Dermis microvascular lymphatic vessel endothelial cell (primary cell): ENCODE measurements around the gene SLC11A1. TPM values are rescaled to one million over a fixed set of nuclear protein-coding genes. Genes with fewer than 3 reads are reported as not detected.

ENCODE experiments used
- DNase-seq, 2 donors: peaks; one replicate each; pipeline versions ENCODE4 v3.0.0 to v3.0.0-alpha.2; 2010; ENCODE audit warnings: low read depth in 2 of 2
- total RNA-seq: library from RNA; depleted of rRNA; stranded (reverse); fragments of >200 nt; gene quantifications from 2 replicates; pipeline ENCODE4 v1.2.1, GENCODE V29; 2014

Gene SLC11A1
- total RNA-seq, 1 donor from 2014 or later = 0.13 TPM

- no peak for DNase-seq
These were observed 11.7 kb downstream of the SLC11A1 start for GRCh38 chr2:218393750-218394290.

- no peak for DNase-seq
These were observed 12.4 kb downstream of the SLC11A1 start for GRCh38 chr2:218394298-218395089.

GRCh38 chr2:218395090-218395444, 13.0 kb downstream of the SLC11A1 start:
- DNase-seq = no peak

GRCh38 chr2:218395456-218395825, 13.4 kb downstream of the SLC11A1 start:
- DNase-seq = no peak

- DNase-seq = peak; percentile 91 to 97
These were observed 14.0 kb downstream of the SLC11A1 start for GRCh38 chr2:218395826-218396687.

GRCh38 chr2:218396688-218397462, 14.8 kb downstream of the SLC11A1 start:
- peak in 1 of 2 donors; percentile 73 for DNase-seq

- no peak for DNase-seq
These were observed 15.4 kb downstream of the SLC11A1 start for GRCh38 chr2:218397463-218397819.

- DNase-seq = peak in 1 of 2 donors; percentile 71
These were observed 15.9 kb downstream of the SLC11A1 start for GRCh38 chr2:218397820-218398436.

- peak in 1 of 2 donors; percentile 76 for DNase-seq
These were observed 16.6 kb downstream of the SLC11A1 start for GRCh38 chr2:218398437-218399390.

GRCh38 chr2:218399391-218400166, 17.5 kb downstream of the SLC11A1 start, which contains the start of gene CTDSP1:
TSS of gene CTDSP1 (plus strand) at chr2:218399868. CDS start at chr2:218400091, 223 bp downstream.
- DNase-seq = peak; percentile 94 to 98

GRCh38 chr2:218400167-218400929, 18.3 kb downstream of the SLC11A1 start:
- peak in 1 of 2 donors; percentile 34 for DNase-seq

GRCh38 chr2:218400930-218401881, 19.1 kb downstream of the SLC11A1 start:
- DNase-seq = no peak

GRCh38 chr2:218401890-218402289, 19.8 kb downstream of the SLC11A1 start:
- DNase-seq = no peak

- DNase-seq = no peak
These were observed 20.4 kb downstream of the SLC11A1 start for GRCh38 chr2:218402491-218402901.

GRCh38 chr2:218402911-218403411, 20.9 kb downstream of the SLC11A1 start:
- no peak for DNase-seq

- DNase-seq = no peak
These were observed 21.7 kb downstream of the SLC11A1 start for GRCh38 chr2:218403810-218404209.
